Measurements from ENCODE around the gene AURKAIP1.

DNA sequence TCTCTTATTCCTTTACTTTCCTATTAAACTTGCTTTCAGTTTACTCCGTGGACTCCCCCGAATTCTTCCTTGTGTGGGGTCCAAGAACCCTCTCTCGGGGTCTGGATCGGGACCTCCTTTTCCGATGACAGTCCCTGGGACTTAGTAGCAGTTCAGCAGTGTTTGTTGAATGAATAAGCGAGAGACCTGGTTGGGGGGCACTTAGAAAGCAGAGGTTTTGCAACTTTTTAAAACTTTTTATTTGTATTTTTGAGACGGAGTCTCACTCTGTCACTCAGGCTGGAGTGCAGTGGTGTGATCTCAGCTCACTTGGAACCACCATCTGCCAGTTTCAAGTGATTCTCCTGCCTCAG is 48.2 kb upstream of the AURKAIP1 start:
- no peak for TF ChIP-seq RARB (CRISPR knock-in tag; IDR thresholded peaks at IDR 0.05)
- TF ChIP-seq ZC3H10 (CRISPR knock-in tag; IDR thresholded peaks at IDR 0.05) = no peak
- TF ChIP-seq ZNF70 (CRISPR knock-in tag; IDR thresholded peaks at IDR 0.05) = no peak
- no peak for TF ChIP-seq ZNF565 (CRISPR knock-in tag; conservative IDR thresholded peaks at IDR 0.05; ENCODE audit: low read depth)
- TF ChIP-seq, protein P1, sequence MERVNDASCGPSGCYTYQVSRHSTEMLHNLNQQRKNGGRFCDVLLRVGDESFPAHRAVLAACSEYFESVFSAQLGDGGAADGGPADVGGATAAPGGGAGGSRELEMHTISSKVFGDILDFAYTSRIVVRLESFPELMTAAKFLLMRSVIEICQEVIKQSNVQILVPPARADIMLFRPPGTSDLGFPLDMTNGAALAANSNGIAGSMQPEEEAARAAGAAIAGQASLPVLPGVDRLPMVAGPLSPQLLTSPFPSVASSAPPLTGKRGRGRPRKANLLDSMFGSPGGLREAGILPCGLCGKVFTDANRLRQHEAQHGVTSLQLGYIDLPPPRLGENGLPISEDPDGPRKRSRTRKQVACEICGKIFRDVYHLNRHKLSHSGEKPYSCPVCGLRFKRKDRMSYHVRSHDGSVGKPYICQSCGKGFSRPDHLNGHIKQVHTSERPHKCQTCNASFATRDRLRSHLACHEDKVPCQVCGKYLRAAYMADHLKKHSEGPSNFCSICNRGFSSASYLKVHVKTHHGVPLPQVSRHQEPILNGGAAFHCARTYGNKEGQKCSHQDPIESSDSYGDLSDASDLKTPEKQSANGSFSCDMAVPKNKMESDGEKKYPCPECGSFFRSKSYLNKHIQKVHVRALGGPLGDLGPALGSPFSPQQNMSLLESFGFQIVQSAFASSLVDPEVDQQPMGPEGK (CRISPR knock-in tag; IDR thresholded peaks at IDR 0.05; ENCODE audit: borderline replicate concordance) = no peak
- no peak for TF ChIP-seq ZFP30 (CRISPR knock-in tag; IDR thresholded peaks at IDR 0.05)

All from SK-N-SH treated with all-trans-retinoic acid at 6 μM for 48 hours (cell line).